Kidney glomerular epithelial cell (primary cell): Measurements from ENCODE around the gene LRRC8D.

Source experiments
- DNase-seq: peaks from one replicate; lab custom pipeline; 2025; lab: John Stamatoyannopoulos, UW

LRRC8D gene

DNA sequence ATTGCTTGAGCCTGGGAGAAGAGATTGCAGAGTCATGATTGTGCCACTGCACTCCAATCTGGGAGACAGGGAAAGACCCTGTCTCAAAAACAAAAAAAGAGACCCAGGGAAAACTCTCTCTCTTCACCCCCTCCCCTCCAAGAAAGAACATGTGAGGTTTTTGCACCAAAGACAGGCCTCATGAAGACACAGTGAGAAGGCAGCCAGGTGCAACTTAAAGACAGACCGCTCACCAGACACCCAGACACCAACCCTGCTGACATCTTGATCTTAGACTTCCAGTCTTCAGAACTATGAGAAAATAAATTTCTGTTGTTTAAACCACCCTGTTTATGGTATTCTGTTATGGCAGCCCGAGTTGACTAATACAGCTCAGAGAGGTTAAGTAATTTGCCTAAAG lies 13.3 kb upstream of the LRRC8D start:
- no peak for DNase-seq

DNA sequence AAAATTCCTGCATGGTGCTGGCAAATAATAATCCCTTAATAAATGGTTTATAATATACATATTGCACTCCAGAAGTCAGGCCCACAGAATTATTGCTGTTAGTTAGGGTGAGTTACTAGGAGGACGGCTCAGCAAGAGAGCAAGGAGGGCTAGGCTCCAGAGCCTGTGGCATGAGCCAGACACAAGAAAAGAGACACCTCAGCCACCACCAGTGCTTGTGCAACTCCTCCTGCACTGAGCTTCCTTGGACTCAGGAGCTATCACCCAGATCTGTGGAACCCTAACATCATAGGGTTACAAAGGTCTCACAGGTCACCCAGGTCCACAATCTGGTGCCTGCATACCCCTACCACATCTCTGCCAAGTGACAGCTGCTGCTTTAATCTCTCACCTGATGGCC lies 12.8 kb upstream of the LRRC8D start:
- no peak for DNase-seq

DNA sequence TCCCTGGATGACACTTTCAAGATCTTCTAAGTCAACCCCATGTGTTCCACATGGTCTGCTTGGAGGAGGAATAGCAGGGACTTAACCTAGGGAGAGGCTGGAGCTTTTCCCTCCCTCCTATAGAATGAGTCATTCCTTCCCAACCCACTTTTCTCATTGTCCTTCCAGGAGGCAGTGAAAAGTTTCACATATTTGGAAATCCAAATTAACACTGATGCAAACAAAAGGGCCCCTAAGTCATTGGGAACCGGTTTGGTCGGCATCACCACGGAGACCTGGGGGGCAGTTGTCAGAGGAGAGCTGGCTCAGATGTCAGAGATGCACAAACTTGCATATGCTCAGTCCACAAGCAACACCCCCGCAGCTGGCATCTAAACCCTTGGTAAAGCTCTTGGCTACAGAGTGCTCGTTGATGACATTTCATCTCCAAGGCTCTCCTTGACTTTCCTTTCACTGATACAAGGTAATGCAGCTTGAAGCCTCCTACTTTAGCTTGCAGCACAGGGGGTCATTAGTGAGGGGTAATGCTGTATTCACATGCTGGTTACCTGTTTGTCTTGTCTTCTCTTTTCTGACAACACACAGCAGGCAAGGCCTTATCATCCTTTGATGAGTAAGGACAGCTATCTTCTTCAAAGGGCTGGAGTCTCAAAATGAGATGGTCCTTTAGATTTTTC lies 12.3 kb upstream of the LRRC8D start:
- DNase-seq: peak; percentile 11

- DNase-seq: no peak
Measured at GRCh38 chr1:89809556-89809955, 11.3 kb upstream of the LRRC8D start.

- DNase-seq: no peak
Measured at GRCh38 chr1:89810302-89810701, 10.5 kb upstream of the LRRC8D start.

GRCh38 chr1:89810880-89811279 lies 10.0 kb upstream of the LRRC8D start:
- no peak for DNase-seq

DNA sequence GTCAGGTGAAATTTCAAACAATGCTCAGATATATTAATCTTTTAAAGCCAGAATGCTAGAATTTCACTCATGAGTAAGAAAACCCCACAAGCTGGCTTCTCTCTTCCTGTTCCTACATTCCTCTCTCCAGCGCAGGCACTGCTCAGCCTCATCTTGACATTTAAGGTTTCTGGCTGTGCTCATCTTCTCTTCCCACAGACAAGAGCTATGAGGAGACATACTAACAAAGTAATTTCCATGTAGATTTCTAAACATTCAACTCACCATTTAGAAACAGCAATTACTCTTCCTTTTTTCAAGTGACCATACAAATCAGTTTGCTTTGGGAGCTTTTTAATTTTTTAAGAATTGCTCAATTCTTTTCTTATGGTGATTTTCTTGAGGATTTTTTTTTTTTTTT lies 7.8 kb upstream of the LRRC8D start:
- DNase-seq: no peak

GRCh38 chr1:89815040-89815439 lies 5.8 kb upstream of the LRRC8D start:
- no peak for DNase-seq

- DNase-seq: no peak
Measured at GRCh38 chr1:89815611-89816010, 5.2 kb upstream of the LRRC8D start.

- DNase-seq: no peak
Measured at GRCh38 chr1:89816366-89816765, 4.5 kb upstream of the LRRC8D start.

- no peak for DNase-seq
Measured at GRCh38 chr1:89821322-89822108, 683 bp downstream of the LRRC8D start.

DNA sequence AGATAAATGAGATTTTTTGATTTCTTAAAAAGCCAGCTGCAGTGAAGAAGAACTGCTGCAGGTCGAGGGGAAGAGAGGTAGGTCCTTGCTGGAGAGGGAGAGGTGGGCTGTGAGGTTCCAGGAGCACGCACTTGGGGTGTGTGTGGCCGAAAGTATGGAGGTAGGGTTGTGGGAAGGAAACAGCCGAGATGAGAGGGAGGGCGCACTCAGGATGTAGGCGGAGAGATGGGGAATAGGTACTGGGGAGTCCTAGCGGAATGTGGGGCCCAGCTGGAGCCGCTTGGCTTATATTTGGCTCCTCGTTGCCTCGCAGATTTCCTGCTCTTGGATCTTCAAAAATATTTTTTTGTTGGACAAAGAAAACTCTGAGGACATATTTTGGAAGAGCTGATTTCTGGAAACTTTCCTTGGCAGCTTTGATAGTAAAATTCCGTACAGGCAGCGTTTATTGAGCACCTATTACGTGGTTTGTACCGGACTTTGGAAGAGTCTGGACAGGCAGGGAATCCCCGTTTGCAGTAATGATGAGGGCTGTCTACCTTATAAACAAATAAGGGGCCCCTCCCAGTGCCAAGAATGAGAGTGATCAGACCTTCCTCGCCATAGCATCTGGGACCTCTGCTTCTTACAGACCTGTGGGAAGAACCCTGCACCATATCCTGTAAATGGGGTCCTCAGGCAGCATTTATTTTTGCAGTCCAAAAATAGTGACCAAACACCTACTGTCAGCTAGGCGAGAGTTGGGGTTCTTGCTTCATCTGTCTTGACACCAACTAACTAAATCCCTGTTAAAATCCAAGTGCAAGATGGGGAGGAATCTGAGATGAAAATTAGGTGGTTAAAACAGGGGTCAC lies 1.5 kb downstream of the LRRC8D start:
- DNase-seq: no peak

GRCh38 chr1:89822999-89823628 lies 2.3 kb downstream of the LRRC8D start:
- DNase-seq: no peak

GRCh38 chr1:89823679-89824292 lies 3.0 kb downstream of the LRRC8D start:
- peak; percentile 92 for DNase-seq

DNA sequence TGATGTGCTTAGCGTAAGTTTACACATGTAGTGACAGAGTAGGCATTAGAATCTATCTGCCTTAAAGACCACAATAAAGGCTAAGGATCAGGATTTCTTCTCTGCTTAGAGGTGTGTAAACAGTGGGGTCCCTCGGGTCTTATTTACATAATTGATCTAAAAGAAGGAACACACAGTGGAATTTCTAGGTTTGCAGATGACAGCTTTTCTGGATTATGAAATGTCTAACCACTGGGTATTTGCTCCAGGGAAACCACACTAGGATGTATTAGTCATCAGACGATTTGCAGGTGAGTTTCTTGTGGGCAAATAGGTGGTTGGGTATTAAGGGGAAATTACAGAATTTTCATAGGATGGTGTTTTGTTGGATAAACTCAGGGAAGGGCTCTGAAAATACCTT lies 5.8 kb downstream of the LRRC8D start:
- peak; percentile 22 for DNase-seq

- DNase-seq: no peak
Measured at GRCh38 chr1:89827330-89827729, 6.5 kb downstream of the LRRC8D start.

- DNase-seq: no peak
Measured at GRCh38 chr1:89827902-89828301, 7.1 kb downstream of the LRRC8D start.

- DNase-seq: no peak
Measured at GRCh38 chr1:89829186-89829585, 8.4 kb downstream of the LRRC8D start.

GRCh38 chr1:89831462-89832120 lies 10.8 kb downstream of the LRRC8D start:
- DNase-seq: no peak

DNA sequence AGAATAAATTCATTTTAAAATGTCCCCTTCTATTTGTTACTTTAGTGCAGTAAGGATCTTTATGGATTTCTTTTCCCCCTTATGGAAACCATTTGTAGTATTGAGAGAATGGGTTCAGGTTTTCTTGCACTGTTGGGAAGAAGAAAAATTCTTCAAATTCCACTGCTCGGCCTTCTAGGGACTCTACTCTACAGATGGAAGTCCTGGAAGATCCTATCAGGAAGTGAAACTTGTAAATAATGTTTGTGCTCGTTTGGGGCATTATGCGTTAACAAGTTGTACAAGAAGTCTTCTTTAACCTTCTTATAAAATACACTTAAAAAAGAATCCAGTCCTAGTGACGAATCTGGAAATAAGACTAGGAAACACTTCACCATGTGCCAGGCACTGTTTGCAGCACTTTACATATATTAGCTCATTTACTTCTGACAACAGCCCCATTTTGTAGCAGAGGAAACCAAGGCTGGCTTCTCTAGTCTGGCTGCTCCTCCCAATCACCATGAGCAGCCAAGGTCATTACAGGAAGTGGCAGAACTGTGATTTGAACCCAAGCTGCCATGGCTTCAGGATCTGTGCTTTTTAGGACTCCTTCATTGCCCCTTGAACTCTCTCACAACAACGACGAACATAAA lies 11.8 kb downstream of the LRRC8D start:
- peak; percentile 14 for DNase-seq
